Stomach (tissue), 9 donors: ENCODE results near the gene AGBL3. TPM values are rescaled to one million over a fixed set of nuclear protein-coding genes. Genes with fewer than 3 reads are reported as not detected.
A peak's percentile ranks its signal among the peaks of the same experiment; 100 is the strongest.

Experiments used
- DNase-seq, 2 donors: peaks; one replicate each; pipeline versions ENCODE4 v3.0.0 to v3.0.0-alpha.2; 2013 to 2019
- H3K27ac ChIP-seq, 5 donors: fragments of 200-600 bp in 4 of 5; sonication (generic) in 4 of 5; one replicate each; pipeline ENCODE4 v1.5.1; 2013 to 2019; ENCODE audit warnings: mild to moderate bottlenecking in 1 of 5, moderate library complexity in 1 of 5
- H3K27me3 ChIP-seq, 3 donors: fragments of 200-600 bp; sonication (generic); one replicate each; pipeline ENCODE4 v1.5.1; 2017 to 2019; ENCODE audit warnings: mixed run types in 1 of 3
- H3K36me3 ChIP-seq, 4 donors: fragments of 200-600 bp; sonication (generic); 1 replicate in 3 of 4; 2 replicates in 1 of 4; pipeline ENCODE4 v1.5.1; 2016 to 2019
- H3K4me1 ChIP-seq, 4 donors: fragments of 200-600 bp; sonication (generic); one replicate each; pipeline ENCODE4 v1.5.1; 2016 to 2019
- H3K4me3 ChIP-seq, 4 donors: fragments of 200-600 bp; sonication (generic) in 3 of 4; one replicate each; pipeline ENCODE4 v1.5.1; 2016 to 2019; ENCODE audit warnings: mild to moderate bottlenecking in 1 of 4
- H3K9me3 ChIP-seq, 4 donors: fragments of 200-600 bp; sonication (generic); one replicate each; pipeline ENCODE4 v1.5.1; 2016 to 2019
- EP300 ChIP-seq: sonication (generic); formaldehyde crosslinking; IDR thresholded peaks from one replicate; pipeline ENCODE4 v1.6.1; 2017; ENCODE audit warnings: antibody characterized with exemption
- POLR2A ChIP-seq, 4 donors: fragments of 450-650 bp; IDR thresholded peaks; one replicate each; pipeline ENCODE4 v1.6.1; 2016; ENCODE audit warnings: antibody characterized with exemption in 4 of 4, control low read depth in 2 of 4, mild to moderate bottlenecking in 1 of 4, moderate library complexity in 1 of 4
- POLR2AphosphoS5 ChIP-seq, 3 donors: sonication (generic); formaldehyde crosslinking; IDR thresholded peaks; one replicate each; pipeline ENCODE4 v1.6.1; 2016; ENCODE audit warnings: antibody characterized with exemption in 3 of 3
- WGBS, 5 donors: extraction: QIAGEN DNeasy Blood & Tissue Kit in 3 of 5; methylation state at CpG; one replicate each; pipeline versions ENCODE4 v1.1.5 to v1.1.7; 2013 to 2018; 5-methylcytosine and 5-hydroxymethylcytosine counted together
- intact Hi-C: fragments of 100-400 bp; cut with DNase I; formaldehyde crosslinking; loops from one replicate; pipeline ENCODE4 v1.15.1; 2023; ENCODE audit warnings: low total_unique reads
- polyA plus RNA-seq, 3 donors: library from polyadenylated mRNA; stranded (reverse); fragments of 200-250 nt; gene quantifications; one replicate each; pipeline ENCODE4 v1.2.3, GENCODE V29; 2013
- total RNA-seq, 5 donors: library from RNA; depleted of rRNA; stranded (reverse); fragments of >200 nt; gene quantifications; one replicate each; pipeline versions ENCODE4 v1.1.0 to v1.2.3, GENCODE V29; 2014 to 2016
- TF ChIP-seq, protein P1 (sequence below), 7 experiments: fragments of 450-650 bp in 4 of 7; fragments of 200-600 bp in 3 of 7; sonication (generic) in 3 of 7; IDR thresholded peaks; one replicate each; pipeline ENCODE4 v1.5.1; 2016 to 2019; ENCODE audit warnings: antibody characterized with exemption in 7 of 7, control low read depth in 2 of 7, mild to moderate bottlenecking in 1 of 7
- donor health status: healthy with polysubstance abuse.
- donor health status: Bipolar disorder and iron deficiency.
- donor health status: healthy.

The AGBL3 gene
- total and polyA plus RNA-seq, 8 donors, result 0.29 to 8.4 (median 1.3) TPM; not detected in 2

DNA sequence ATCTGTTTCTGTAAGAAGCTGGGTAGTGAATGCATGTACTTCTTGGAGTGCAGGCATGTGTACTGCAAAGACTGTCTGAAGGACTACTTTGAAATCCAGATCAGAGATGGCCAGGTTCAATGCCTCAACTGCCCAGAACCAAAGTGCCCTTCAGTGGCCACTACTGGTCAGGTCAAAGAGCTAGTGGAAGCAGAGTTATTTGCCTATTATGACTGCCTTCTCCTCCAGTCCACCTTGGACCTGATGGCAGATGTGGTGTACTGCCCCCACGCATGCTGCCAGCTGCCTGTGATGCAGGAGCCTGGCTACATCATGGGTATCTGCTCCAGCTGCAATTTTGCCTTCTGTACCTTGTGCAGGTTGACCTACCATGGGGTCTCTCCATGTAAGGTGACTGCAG is 142.6 kb downstream of the AGBL3 start:
- no peaks in the 10 kb centered on the region for H3K36me3 ChIP-seq
- peaks cover 0 to 9% (median 2%) of the 10 kb centered on the region in 4 donors for H3K9me3 ChIP-seq
- 86 to 98% (median 95%) methylated on average over 1 of the region's 1 CpG for WGBS, 5 donors
- TF ChIP-seq, protein P1, sequence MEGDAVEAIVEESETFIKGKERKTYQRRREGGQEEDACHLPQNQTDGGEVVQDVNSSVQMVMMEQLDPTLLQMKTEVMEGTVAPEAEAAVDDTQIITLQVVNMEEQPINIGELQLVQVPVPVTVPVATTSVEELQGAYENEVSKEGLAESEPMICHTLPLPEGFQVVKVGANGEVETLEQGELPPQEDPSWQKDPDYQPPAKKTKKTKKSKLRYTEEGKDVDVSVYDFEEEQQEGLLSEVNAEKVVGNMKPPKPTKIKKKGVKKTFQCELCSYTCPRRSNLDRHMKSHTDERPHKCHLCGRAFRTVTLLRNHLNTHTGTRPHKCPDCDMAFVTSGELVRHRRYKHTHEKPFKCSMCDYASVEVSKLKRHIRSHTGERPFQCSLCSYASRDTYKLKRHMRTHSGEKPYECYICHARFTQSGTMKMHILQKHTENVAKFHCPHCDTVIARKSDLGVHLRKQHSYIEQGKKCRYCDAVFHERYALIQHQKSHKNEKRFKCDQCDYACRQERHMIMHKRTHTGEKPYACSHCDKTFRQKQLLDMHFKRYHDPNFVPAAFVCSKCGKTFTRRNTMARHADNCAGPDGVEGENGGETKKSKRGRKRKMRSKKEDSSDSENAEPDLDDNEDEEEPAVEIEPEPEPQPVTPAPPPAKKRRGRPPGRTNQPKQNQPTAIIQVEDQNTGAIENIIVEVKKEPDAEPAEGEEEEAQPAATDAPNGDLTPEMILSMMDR (IDR thresholded peaks at IDR 0.05), result no peak
- TF ChIP-seq POLR2AphosphoS5 (IDR thresholded peaks at IDR 0.05) (no peak), EP300 (no peak), POLR2A (IDR thresholded peaks at IDR 0.05) (no peak)
- no peak overlapping the region for H3K4me3 ChIP-seq
- no peaks in the 10 kb centered on the region for H3K4me1 ChIP-seq
- no peaks in the 10 kb centered on the region for H3K27me3 ChIP-seq
- intact Hi-C loops, result no loop called here
- DNase-seq, result no peak
- no peak overlapping the region for H3K27ac ChIP-seq

DNA sequence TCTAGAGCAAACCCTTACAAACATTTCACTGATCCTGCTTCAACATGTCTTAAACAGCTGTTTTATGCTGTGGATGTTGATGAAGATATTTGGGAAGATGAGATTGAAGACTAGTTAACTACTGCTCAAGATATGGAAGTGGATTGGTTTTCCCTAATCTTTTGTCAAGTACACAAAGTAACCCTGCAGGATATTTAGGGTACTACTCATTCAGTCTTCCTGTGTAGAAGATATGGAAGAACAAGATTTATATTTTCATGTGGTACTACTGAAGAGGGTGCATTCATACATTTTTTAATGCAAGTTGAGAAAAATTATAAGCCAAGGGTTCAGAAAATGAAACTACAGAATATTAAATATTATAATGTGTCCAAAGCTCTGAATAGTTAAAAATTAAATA is 143.3 kb downstream of the AGBL3 start:
- Histone ChIP-seq H3K4me1 (no peaks in the 10 kb centered on the region), H3K27ac (no peak overlapping the region), H3K36me3 (no peaks in the 10 kb centered on the region), H3K27me3 (no peaks in the 10 kb centered on the region), H3K4me3 (no peak overlapping the region), H3K9me3 (peaks cover 0 to 9% (median 2%) of the 10 kb centered on the region in 4 donors)
- TF ChIP-seq EP300 (no peak), POLR2AphosphoS5 (IDR thresholded peaks at IDR 0.05) (no peak)
- TF ChIP-seq, protein P1 (IDR thresholded peaks at IDR 0.05), result no peak
- intact Hi-C loops, result no loop called here
- no peak for DNase-seq

DNA sequence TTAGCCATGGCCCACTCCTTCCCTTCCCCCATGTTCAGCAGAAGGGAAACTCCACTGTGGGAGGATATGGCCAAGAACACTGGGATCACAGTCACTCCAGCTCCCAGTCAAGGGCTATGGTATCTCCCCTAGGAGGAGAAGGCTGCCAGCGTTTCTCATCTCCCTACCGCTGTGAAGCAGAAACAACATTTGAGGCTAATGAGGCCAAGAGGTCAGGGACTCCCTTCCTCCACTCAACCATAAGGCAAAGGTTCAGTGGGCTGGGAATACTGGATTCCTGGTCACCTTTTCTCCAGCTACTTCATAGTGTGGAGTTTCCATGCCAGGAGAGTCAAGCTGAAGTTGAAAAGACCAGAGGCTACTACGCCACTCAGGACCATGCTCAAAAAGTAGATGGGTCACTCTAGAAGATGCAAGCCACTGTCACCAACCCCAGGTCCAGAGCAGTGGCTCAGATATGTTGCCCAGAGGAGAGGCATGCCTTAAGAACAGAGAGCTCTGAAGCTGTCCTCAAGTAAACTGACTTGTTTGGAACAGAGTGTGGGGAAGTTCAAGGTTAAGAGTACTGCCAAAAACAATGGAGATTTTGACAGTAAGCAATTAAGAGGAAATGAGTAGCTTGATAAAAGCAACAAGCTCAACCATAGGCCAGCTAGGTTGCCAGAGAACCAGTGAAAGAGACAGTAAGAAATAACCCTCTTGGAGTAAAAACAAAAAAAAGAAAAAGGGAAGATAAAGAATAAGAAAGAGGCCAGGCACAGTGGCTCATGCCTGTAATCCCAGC is 157.8 kb downstream of the AGBL3 start:
- 80 to 94% (median 88%) methylated on average over 3 of the region's 3 CpGs for WGBS, 5 donors
- intact Hi-C loops, result no loop called here
- Histone ChIP-seq H3K36me3 (no peaks in the 10 kb centered on the region), H3K27me3 (no peaks in the 10 kb centered on the region), H3K4me3 (no peak overlapping the region), H3K9me3 (no peaks in the 10 kb centered on the region), H3K4me1 (peaks cover 4 to 25% (median 15%) of the 10 kb centered on the region in 4 donors), H3K27ac (peak overlapping the region in 1 of 5 donors; percentile 9)
- DNase-seq, result no peak
- TF ChIP-seq EP300 (no peak), POLR2AphosphoS5 (IDR thresholded peaks at IDR 0.05) (no peak), POLR2A (IDR thresholded peaks at IDR 0.05) (no peak)
- TF ChIP-seq, protein P1 (IDR thresholded peaks at IDR 0.05), result no peak

DNA sequence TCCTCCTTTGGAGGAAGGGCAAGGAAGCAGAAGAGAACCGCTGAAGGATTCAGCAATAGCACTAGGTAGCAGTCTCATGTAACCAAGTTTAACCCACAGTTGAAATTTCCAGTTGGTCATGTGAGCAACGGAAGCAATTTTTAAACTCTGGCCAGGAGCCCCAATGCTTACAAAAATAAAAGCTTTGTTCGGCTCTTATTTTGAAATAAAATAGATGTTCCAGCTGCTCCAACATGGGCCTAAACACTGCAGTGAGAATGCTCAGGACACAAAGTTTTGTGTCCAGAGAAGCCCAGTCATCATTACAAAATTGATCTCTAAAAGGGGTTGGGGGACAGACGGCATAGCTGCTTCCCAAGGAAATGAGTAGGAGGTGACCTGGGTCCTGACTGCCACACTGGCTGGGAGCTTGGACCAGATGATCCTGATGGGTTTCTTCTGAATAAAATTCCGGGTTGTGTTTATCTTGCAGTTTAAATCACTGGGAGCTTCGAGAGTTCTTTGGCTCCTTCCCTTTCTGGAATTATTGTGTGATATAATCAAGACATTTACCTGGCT is 161.1 kb downstream of the AGBL3 start:
- H3K4me1 ChIP-seq, result peaks cover 12 to 57% (median 34%) of the 10 kb centered on the region in 4 donors
- TF ChIP-seq, protein P1 (IDR thresholded peaks at IDR 0.05), result no peak
- TF ChIP-seq POLR2A (IDR thresholded peaks at IDR 0.05) (no peak), POLR2AphosphoS5 (IDR thresholded peaks at IDR 0.05) (peak in 1 of 3 donors; percentile 41), EP300 (peak; percentile 19)
- H3K9me3 ChIP-seq, result no peaks in the 10 kb centered on the region
- peak overlapping the region; percentile 69 to 96 (median 93) for H3K27ac ChIP-seq
- H3K36me3 ChIP-seq, result peaks cover 0 to 12% (median 7%) of the 10 kb centered on the region in 4 donors
- 2 to 20% (median 13%) methylated on average over 6 of the region's 6 CpGs for WGBS, 5 donors
- H3K4me3 ChIP-seq, result peak overlapping the region; percentile 43 to 52 (median 51)
- peak in 1 of 2 donors; percentile 64 for DNase-seq
- H3K27me3 ChIP-seq, result no peaks in the 10 kb centered on the region
- intact Hi-C loops, result no loop called here
